IMR-90 (cell line): Measurements from ENCODE around the gene TM7SF3. TPM values are rescaled to one million over a fixed set of nuclear protein-coding genes. Genes with fewer than 3 reads are reported as not detected.
"Not testable (repeated sequence)": the region's sequence is repeated elsewhere in the genome, so short reads cannot be mapped to it uniquely, and the experiment has no call there.

Source experiments
- ATAC-seq: fragments of 200-7000 bp; cut with Tn5 transposase; 2 replicates; pipeline ENCODE4 v1.9.1; 2020; ENCODE audit warnings: low read depth, mild to moderate bottlenecking, moderate library complexity
- BruUV-seq: library from RNA; stranded (reverse); fragments of 400-500 nt; replicated peaks from 2 replicates; lab custom pipeline; 2021; lab: Mats Ljungman, UMichigan
- CTCF ChIA-PET: fragments of 300-600 bp; formaldehyde crosslinking; extraction: SDS; loops from one replicate; lab custom pipeline; 2021; ENCODE audit warnings: antibody characterized with exemption; lab: Yijun Ruan, JAX
- POLR2A ChIA-PET: fragments of 300-600 bp; sonication (Branson Sonifier 250); formaldehyde crosslinking; loops from one replicate; lab custom pipeline; 2022; ENCODE audit warnings: antibody characterized with exemption; ENCODE audit not compliant: unreplicated experiment; lab: Charles Lee
- DNase-seq: peaks from one replicate; pipeline ENCODE4 v3.0.0; 2013
- H2AFZ ChIP-seq: replicated peaks from 2 replicates; pipeline ENCODE3; 2013; ENCODE audit warnings: low read length, mild to moderate bottlenecking; ENCODE audit not compliant: poor library complexity
- H2AK5ac ChIP-seq: 2 replicates; pipeline ENCODE4 v1.6.1; 2013; ENCODE audit warnings: low read depth, low read length, inconsistent platforms
- H2AK9ac ChIP-seq: replicated peaks from 2 replicates; pipeline ENCODE3; 2013; ENCODE audit warnings: mild to moderate bottlenecking, low read depth, low read length, moderate library complexity; ENCODE audit not compliant: poor library complexity
- H2BK120ac ChIP-seq: 2 replicates; pipeline ENCODE4 v1.6.1; 2013; ENCODE audit warnings: low read depth, low read length, inconsistent platforms
- H2BK15ac ChIP-seq: 3 replicates; pipeline ENCODE4 v1.6.1; 2013; ENCODE audit warnings: low read depth, low read length, inconsistent platforms
- H2BK20ac ChIP-seq: 2 replicates; pipeline ENCODE4 v1.6.1; 2013; ENCODE audit warnings: low read depth, mild to moderate bottlenecking, inconsistent platforms, low read length, moderate library complexity
- H2BK5ac ChIP-seq: 2 replicates; pipeline ENCODE4 v1.6.1; 2013; ENCODE audit warnings: mild to moderate bottlenecking, low read depth, low read length, inconsistent platforms; ENCODE audit not compliant: poor library complexity, severe bottlenecking
- H3K14ac ChIP-seq: replicated peaks from 2 replicates; pipeline ENCODE4 v1.6.1; 2013; ENCODE audit warnings: low read depth, low read length, inconsistent platforms
- H3K18ac ChIP-seq: 2 replicates; pipeline ENCODE4 v1.6.1; 2013; ENCODE audit warnings: low read depth, low read length, control low read depth
- H3K23ac ChIP-seq: 2 replicates; pipeline ENCODE4 v1.6.1; 2013; ENCODE audit warnings: low read depth, low read length, inconsistent platforms
- H3K27ac ChIP-seq: 2 replicates; pipeline ENCODE4 v1.5.1; 2013; ENCODE audit warnings: mild to moderate bottlenecking, control low read depth, low read length; ENCODE audit not compliant: insufficient read depth
- H3K27me3 ChIP-seq: 2 replicates; pipeline ENCODE4 v1.6.1; 2013; ENCODE audit warnings: low read length; ENCODE audit not compliant: control insufficient read depth, insufficient read depth
- H3K36me3 ChIP-seq: 2 replicates; pipeline ENCODE4 v1.6.1; 2013; ENCODE audit warnings: low read length, mixed read lengths; ENCODE audit not compliant: control insufficient read depth, insufficient read depth
- H3K4ac ChIP-seq: 2 replicates; pipeline ENCODE4 v1.6.1; 2013; ENCODE audit warnings: low read depth, low read length, inconsistent platforms
- H3K4me1 ChIP-seq: 2 replicates; pipeline ENCODE4 v1.6.1; 2013; ENCODE audit warnings: low read length, mixed read lengths; ENCODE audit not compliant: control insufficient read depth, insufficient read depth
- H3K4me2 ChIP-seq: 2 replicates; pipeline ENCODE4 v1.6.1; 2013; ENCODE audit warnings: low read depth, mild to moderate bottlenecking, control low read depth, low read length, moderate library complexity
- H3K4me3 ChIP-seq: 2 replicates; pipeline ENCODE4 v1.5.1; 2013; ENCODE audit warnings: low read depth, mild to moderate bottlenecking, control low read depth, low read length, moderate library complexity; ENCODE audit not compliant: insufficient read depth
- H3K56ac ChIP-seq: 2 replicates; pipeline ENCODE4 v1.6.1; 2013; ENCODE audit warnings: low read length, inconsistent platforms; ENCODE audit not compliant: insufficient read depth; ENCODE audit errors: extremely low read depth
- H3K79me1 ChIP-seq, 2 experiments: 2 replicates each; pipeline ENCODE4 v1.6.1; 2013; ENCODE audit warnings: low read length in 2 of 2, inconsistent platforms in 1 of 2, low read depth in 1 of 2
- H3K9ac ChIP-seq: 2 replicates; pipeline ENCODE4 v1.6.1; 2013; ENCODE audit warnings: low read depth, low read length, control low read depth
- H3K9me1 ChIP-seq: 2 replicates; pipeline ENCODE4 v1.6.1; 2013; ENCODE audit warnings: low read length, inconsistent platforms; ENCODE audit not compliant: insufficient read depth
- H3K9me3 ChIP-seq: 2 replicates; pipeline ENCODE4 v1.6.1; 2013; ENCODE audit warnings: low read length; ENCODE audit not compliant: control insufficient read depth, insufficient read depth
- H4K20me1 ChIP-seq: 2 replicates; pipeline ENCODE4 v1.6.1; 2013; ENCODE audit warnings: low read length, inconsistent platforms; ENCODE audit not compliant: insufficient read depth
- H4K5ac ChIP-seq: 2 replicates; pipeline ENCODE4 v1.6.1; 2013; ENCODE audit warnings: mild to moderate bottlenecking, low read depth, low read length, control low read depth
- H4K8ac ChIP-seq, 2 experiments: 2 replicates each; pipeline ENCODE4 v1.6.1; 2013; ENCODE audit warnings: low read depth in 2 of 2, low read length in 2 of 2, control low read depth in 1 of 2, inconsistent platforms in 1 of 2
- H4K91ac ChIP-seq: 2 replicates; pipeline ENCODE4 v1.6.1; 2013; ENCODE audit warnings: low read depth, low read length, inconsistent platforms; ENCODE audit not compliant: insufficient read depth
- CEBPB ChIP-seq: IDR thresholded peaks from 2 replicates; pipeline ENCODE4 v1.6.1; 2012; ENCODE audit warnings: low read depth, low read length, improper control_type of control experiment
- MAFK ChIP-seq: IDR thresholded peaks from 2 replicates; pipeline ENCODE4 v1.6.1; 2012; ENCODE audit warnings: low read depth, low read length, improper control_type of control experiment
- NFE2L2 ChIP-seq: fragments of 150-350 bp; IDR thresholded peaks from 2 replicates; pipeline ENCODE4 v1.6.1; 2016; ENCODE audit warnings: low read depth, mild to moderate bottlenecking, low read length
- POLR2A ChIP-seq: IDR thresholded peaks from 2 replicates; pipeline ENCODE4 v1.6.1; 2012; ENCODE audit warnings: mild to moderate bottlenecking, low read depth, low read length
- RCOR1 ChIP-seq: IDR thresholded peaks from 2 replicates; pipeline ENCODE4 v1.6.1; 2012; ENCODE audit warnings: mild to moderate bottlenecking, low read length, improper control_type of control experiment; ENCODE audit not compliant: insufficient replicate concordance
- WGBS, 2 experiments: methylation state at CpG; one replicate each; pipeline versions ENCODE4 v1.1.5 to v1.1.7; 2013; ENCODE audit warnings: missing lambda C conversion rate in 2 of 2; ENCODE audit not compliant: insufficient read length in 1 of 2; ENCODE audit errors: extremely low coverage in 2 of 2; 5-methylcytosine and 5-hydroxymethylcytosine counted together
- dilution Hi-C: fragments of 300-500 bp; cut with HindIII; formaldehyde crosslinking; loops from one replicate; pipeline ENCODE4 v1.14.3; 2018; ENCODE audit warnings: low sequenced_read_pairs; ENCODE audit not compliant: unreplicated experiment
- in situ Hi-C: fragments of 300-500 bp; cut with MboI; formaldehyde crosslinking; loops from 3 replicates; pipeline ENCODE4 v1.14.3; 2019; ENCODE audit warnings: low sequenced_read_pairs, inconsistent platforms, mixed read lengths
- intact Hi-C: fragments of 100-400 bp; cut with micrococcal nuclease; formaldehyde crosslinking; loops from 2 replicates; pipeline ENCODE4 v1.10.0; 2022
- polyA plus RNA-seq, 3 experiments: library from polyadenylated mRNA; depleted of rRNA; stranded (reverse); fragments of >200 nt; gene quantifications; 2 replicates each; pipeline ENCODE4 v1.2.3, GENCODE V29; 2012; ENCODE audit warnings: low replicate concordance in 1 of 3
- total RNA-seq: library from RNA; depleted of rRNA; stranded (reverse); fragments of >200 nt; gene quantifications from 2 replicates; pipeline ENCODE4 v1.2.3, GENCODE V29; 2012

Gene TM7SF3
- total and polyA plus RNA-seq, 2 of the 4 experiments (the other 2 are of a cell fraction), result 35.3 to 46.6 TPM

DNA sequence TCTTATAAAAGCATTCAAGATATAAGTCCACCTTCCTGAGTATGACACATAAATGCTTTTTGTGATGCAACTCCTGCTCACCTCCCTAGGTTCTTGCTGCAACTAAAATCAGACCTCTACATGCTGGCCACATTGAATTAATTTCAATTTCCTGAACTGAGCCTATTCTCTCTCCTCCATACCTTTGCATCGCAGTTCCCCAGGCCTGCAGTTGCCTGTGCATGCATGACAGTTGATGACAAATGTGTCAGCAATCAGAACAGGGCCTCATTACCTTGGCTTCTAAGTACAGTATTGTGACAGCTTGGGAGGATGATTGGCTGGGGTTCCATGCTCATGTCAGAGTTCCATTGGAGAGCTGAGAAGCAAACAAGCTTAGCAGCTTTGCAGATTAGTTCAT lies 3.9 kb upstream of the TM7SF3 start:
- intact Hi-C loops, result no loop called here
- H4K8ac ChIP-seq, result no peak overlapping the region
- no peak overlapping the region for H2AFZ ChIP-seq
- no peak overlapping the region for H4K5ac ChIP-seq
- ChIA-PET POLR2A (no interaction called here), CTCF (no interaction called here)
- no peak overlapping the region for H3K23ac ChIP-seq
- H2AK9ac ChIP-seq, result no peak overlapping the region
- no peak overlapping the region for H3K56ac ChIP-seq
- ATAC-seq (no peak), DNase-seq (no peak)
- no peak overlapping the region for H2BK5ac ChIP-seq
- H3K27ac ChIP-seq, result no peak overlapping the region
- WGBS, 2 experiments, result no CpG with 5 or more reads among the region's 1 CpG
- no peaks in the 10 kb centered on the region for H3K4me1 ChIP-seq
- no peak overlapping the region for H3K14ac ChIP-seq
- no peaks in the 10 kb centered on the region for H3K36me3 ChIP-seq
- no peak overlapping the region for H3K18ac ChIP-seq
- H3K79me1 ChIP-seq, result peaks cover 0 to 12% of the 10 kb centered on the region in 2 experiments; a peak in 3 of 4 replicates
- H3K4ac ChIP-seq, result no peak overlapping the region
- no peaks in the 10 kb centered on the region for H3K9me1 ChIP-seq
- no peak overlapping the region for H3K4me3 ChIP-seq
- dilution Hi-C loops, result no loop called here
- H2BK20ac ChIP-seq, result no peak overlapping the region
- no peak overlapping the region for H3K9ac ChIP-seq
- TF ChIP-seq POLR2A, result no peak
- no peak for TF ChIP-seq RCOR1
- TF ChIP-seq MAFK, result no peak
- no peak for TF ChIP-seq NFE2L2
- TF ChIP-seq CEBPB, result 0 out of 2 replicates have a peak, but pooled peaks have one; percentile 39
- no TSS peak for BruUV-seq
- no peak overlapping the region for H2BK120ac ChIP-seq
- no peak overlapping the region for H3K4me2 ChIP-seq
- H4K91ac ChIP-seq, result no peak overlapping the region
- no peak overlapping the region for H2BK15ac ChIP-seq
- H3K27me3 ChIP-seq, result no peaks in the 10 kb centered on the region
- in situ Hi-C loops, result loop anchor here (5.0 kb wide), 1 partner anchor 284 kb away; no protein-coding TSS in a partner anchor
- no peak overlapping the region for H2AK5ac ChIP-seq
- no peaks in the 10 kb centered on the region for H4K20me1 ChIP-seq
- no peaks in the 10 kb centered on the region for H3K9me3 ChIP-seq

DNA sequence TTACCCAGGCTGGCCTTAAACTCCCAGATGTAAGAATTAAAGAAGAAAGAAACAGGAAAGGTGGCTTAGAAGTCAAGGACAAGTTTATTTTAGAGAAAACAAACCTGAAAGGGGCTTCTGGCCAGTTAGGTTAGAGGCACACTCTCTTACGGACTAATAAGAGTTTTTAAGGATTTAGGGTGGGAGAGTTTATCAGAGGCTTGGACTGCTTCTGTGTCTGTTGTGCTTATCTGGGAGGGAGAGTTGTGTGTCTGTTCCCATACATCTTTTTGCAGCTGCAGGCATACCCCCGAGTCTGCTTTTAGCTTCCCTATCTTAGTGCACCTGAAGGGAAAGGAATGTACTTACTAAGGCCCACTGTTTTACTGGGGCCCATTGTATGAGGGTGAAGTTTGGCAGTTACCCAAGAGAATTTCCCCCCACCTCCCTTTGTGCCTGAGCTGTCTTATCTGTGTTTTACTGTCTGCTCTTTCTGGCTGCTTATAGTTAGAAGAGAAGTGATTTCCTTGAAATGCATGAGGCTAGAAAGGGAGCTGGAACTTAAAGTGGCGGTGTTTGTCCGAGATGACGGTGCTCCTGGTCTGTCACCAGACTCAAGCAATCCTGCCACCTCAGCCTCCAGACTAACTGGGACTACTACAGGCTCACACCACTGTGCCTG lies 3.1 kb upstream of the TM7SF3 start:
- H3K18ac ChIP-seq, H3K4ac ChIP-seq, CTCF ChIA-PET, DNase-seq, H3K9ac ChIP-seq, H2AK9ac ChIP-seq, dilution Hi-C loops, H2BK5ac ChIP-seq, H4K91ac ChIP-seq, intact Hi-C loops, BruUV-seq, H3K4me1 ChIP-seq, H2BK120ac ChIP-seq, H3K4me3 ChIP-seq, H2BK20ac ChIP-seq, ATAC-seq, H3K9me1 ChIP-seq, H2AK5ac ChIP-seq, H4K20me1 ChIP-seq, H3K36me3 ChIP-seq, H3K27me3 ChIP-seq, POLR2A ChIA-PET, H3K9me3 ChIP-seq, H3K14ac ChIP-seq, H3K79me1 ChIP-seq, H3K4me2 ChIP-seq, H2BK15ac ChIP-seq, H3K23ac ChIP-seq, H2AFZ ChIP-seq, H3K27ac ChIP-seq, H4K5ac ChIP-seq, H3K56ac ChIP-seq, H4K8ac ChIP-seq: not testable (repeated sequence)
- no CpG with 5 or more reads among the region's 5 CpGs for WGBS, 2 experiments
- in situ Hi-C loops, result loop anchor here (5.0 kb wide), 1 partner anchor 285 kb away; no protein-coding TSS in a partner anchor
